ENCODE measurements around the gene SEMA7A.

The SEMA7A gene

GRCh38 chr15:74445816-74446763 is 12.3 kb upstream of the SEMA7A start:
- in situ Hi-C loops (cut with HindIII; ENCODE audit: low pct_ligation_motif_present, low sequenced_read_pairs): no loop called here
- no peak for TF ChIP-seq CTCF (IDR thresholded peaks at IDR 0.05; ENCODE audit: low read depth, low read length, missing control alignments)
- Histone ChIP-seq H3K4me3 (ENCODE audit: low read depth, low read length) (no peak overlapping the region), H3K36me3 (replicated peaks) (peaks cover 24% of the 10 kb centered on the region), H3K27ac (no peak overlapping the region), H3K27me3 (replicated peaks) (no peaks in the 10 kb centered on the region)
- no peak for DNase-seq

- DNase-seq: no peak
- in situ Hi-C loops (cut with HindIII; ENCODE audit: low pct_ligation_motif_present, low sequenced_read_pairs): no loop called here
- H3K36me3 ChIP-seq (replicated peaks): peaks cover 19% of the 10 kb centered on the region
- no peak overlapping the region for H3K27ac ChIP-seq
- no peak overlapping the region for H3K4me3 ChIP-seq (ENCODE audit: low read depth, low read length)
- no peak for TF ChIP-seq CTCF (IDR thresholded peaks at IDR 0.05; ENCODE audit: low read depth, low read length, missing control alignments)
- no peaks in the 10 kb centered on the region for H3K27me3 ChIP-seq (replicated peaks)
Observed at GRCh38 chr15:74444106-74445062, 10.6 kb upstream of the SEMA7A start.

- no peak for TF ChIP-seq CTCF (IDR thresholded peaks at IDR 0.05; ENCODE audit: low read depth, low read length, missing control alignments)
- no peak overlapping the region for H3K27ac ChIP-seq
- H3K4me3 ChIP-seq (ENCODE audit: low read depth, low read length): no peak overlapping the region
- H3K27me3 ChIP-seq (replicated peaks): no peaks in the 10 kb centered on the region
- in situ Hi-C loops (cut with HindIII; ENCODE audit: low pct_ligation_motif_present, low sequenced_read_pairs): no loop called here
- DNase-seq: no peak
- H3K36me3 ChIP-seq (replicated peaks): peaks cover 12% of the 10 kb centered on the region
Observed at GRCh38 chr15:74443100-74443909, 9.5 kb upstream of the SEMA7A start.

- Histone ChIP-seq H3K36me3 (replicated peaks) (peaks cover 8% of the 10 kb centered on the region), H3K27me3 (replicated peaks) (no peaks in the 10 kb centered on the region), H3K27ac (no peak overlapping the region), H3K4me3 (ENCODE audit: low read depth, low read length) (no peak overlapping the region)
- TF ChIP-seq CTCF (IDR thresholded peaks at IDR 0.05; ENCODE audit: low read depth, low read length, missing control alignments): no peak
- DNase-seq: no peak
- in situ Hi-C loops (cut with HindIII; ENCODE audit: low pct_ligation_motif_present, low sequenced_read_pairs): no loop called here
Observed at GRCh38 chr15:74442604-74443003, 8.8 kb upstream of the SEMA7A start.

GRCh38 chr15:74442063-74442462 is 8.3 kb upstream of the SEMA7A start:
- no peak for DNase-seq
- no peaks in the 10 kb centered on the region for H3K27me3 ChIP-seq (replicated peaks)
- in situ Hi-C loops (cut with HindIII; ENCODE audit: low pct_ligation_motif_present, low sequenced_read_pairs): no loop called here
- peaks cover 6% of the 10 kb centered on the region for H3K36me3 ChIP-seq (replicated peaks)
- H3K4me3 ChIP-seq (ENCODE audit: low read depth, low read length): no peak overlapping the region
- H3K27ac ChIP-seq: no peak overlapping the region
- no peak for TF ChIP-seq CTCF (IDR thresholded peaks at IDR 0.05; ENCODE audit: low read depth, low read length, missing control alignments)
